Tibial nerve (tissue), 3 donors: ENCODE measurements around the gene MORN1.

Experiments
- POLR2A ChIP-seq, 2 donors: fragments of 450-650 bp; IDR thresholded peaks; one replicate each; pipeline ENCODE4 v1.6.1; 2017; ENCODE audit warnings: antibody characterized with exemption in 2 of 2, mild to moderate bottlenecking in 2 of 2, moderate library complexity in 2 of 2
- TF ChIP-seq, protein P1 (sequence below), 5 experiments: fragments of 200-600 bp in 3 of 5; fragments of 450-650 bp in 2 of 5; sonication (generic) in 3 of 5; IDR thresholded peaks; one replicate each; pipeline ENCODE4 v1.5.1; 2016 to 2019; ENCODE audit warnings: antibody characterized with exemption in 5 of 5, mild to moderate bottlenecking in 3 of 5, moderate library complexity in 2 of 5

DNA sequence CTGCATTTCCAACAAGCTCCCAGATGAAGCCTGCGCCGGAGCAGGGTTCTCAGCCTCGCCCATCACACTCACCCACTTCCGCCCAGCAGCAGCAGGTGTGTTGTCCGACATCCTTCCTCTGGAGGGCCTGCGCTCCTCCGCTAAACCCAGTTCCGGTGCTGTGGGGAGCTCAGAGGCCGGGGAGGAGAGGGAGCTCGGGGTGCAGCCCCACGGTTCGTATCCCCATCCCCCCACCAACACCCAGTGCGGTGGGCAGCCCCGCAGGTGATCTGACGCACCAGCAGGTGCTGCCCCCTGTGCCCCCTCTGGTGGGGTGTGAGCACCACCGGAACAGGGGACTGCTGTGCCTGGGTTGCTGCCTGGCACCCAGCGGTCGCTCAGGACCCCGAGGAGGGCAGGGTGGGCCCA lies 24.5 kb upstream of the MORN1 start:
- TF ChIP-seq, protein P1, sequence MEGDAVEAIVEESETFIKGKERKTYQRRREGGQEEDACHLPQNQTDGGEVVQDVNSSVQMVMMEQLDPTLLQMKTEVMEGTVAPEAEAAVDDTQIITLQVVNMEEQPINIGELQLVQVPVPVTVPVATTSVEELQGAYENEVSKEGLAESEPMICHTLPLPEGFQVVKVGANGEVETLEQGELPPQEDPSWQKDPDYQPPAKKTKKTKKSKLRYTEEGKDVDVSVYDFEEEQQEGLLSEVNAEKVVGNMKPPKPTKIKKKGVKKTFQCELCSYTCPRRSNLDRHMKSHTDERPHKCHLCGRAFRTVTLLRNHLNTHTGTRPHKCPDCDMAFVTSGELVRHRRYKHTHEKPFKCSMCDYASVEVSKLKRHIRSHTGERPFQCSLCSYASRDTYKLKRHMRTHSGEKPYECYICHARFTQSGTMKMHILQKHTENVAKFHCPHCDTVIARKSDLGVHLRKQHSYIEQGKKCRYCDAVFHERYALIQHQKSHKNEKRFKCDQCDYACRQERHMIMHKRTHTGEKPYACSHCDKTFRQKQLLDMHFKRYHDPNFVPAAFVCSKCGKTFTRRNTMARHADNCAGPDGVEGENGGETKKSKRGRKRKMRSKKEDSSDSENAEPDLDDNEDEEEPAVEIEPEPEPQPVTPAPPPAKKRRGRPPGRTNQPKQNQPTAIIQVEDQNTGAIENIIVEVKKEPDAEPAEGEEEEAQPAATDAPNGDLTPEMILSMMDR (IDR thresholded peaks at IDR 0.05), result no peak
- no peak for TF ChIP-seq POLR2A (IDR thresholded peaks at IDR 0.05)
